Measurements from ENCODE around the gene PARVB. TPM values are rescaled to one million over a fixed set of nuclear protein-coding genes. Genes with fewer than 3 reads are reported as not detected.

PARVB gene
- total and polyA plus RNA-seq, 2 of the 8 experiments (the other 6 are each of a cell fraction or from before 2014, with no cell fraction given), result 14.5 to 18.6 TPM

GRCh38 chr22:44163536-44163935 lies 139.4 kb downstream of the PARVB start:
- Histone ChIP-seq H2AK5ac (ENCODE audit: low read depth, low read length) (peak overlapping the region; percentile 86; the same call in 1 of the 2 replicates), H4K8ac (ENCODE audit: extremely low read depth, insufficient read depth, low read length) (no peak overlapping the region), H4K91ac (replicated peaks; ENCODE audit: insufficient read length, low read length) (no peak overlapping the region), H3K9me3 (ENCODE audit: insufficient read depth in 2 of 2, low read depth in 1 of 2, low read length in 1 of 2) (no peaks in the 10 kb centered on the region), H3K18ac (ENCODE audit: extremely low read depth, low read length) (0 out of 2 replicates have a peak overlapping the region, but pooled peaks have one; percentile 32), H3K4me2 (ENCODE audit: insufficient read depth in 1 of 2, low read depth in 2 of 2, low read length in 2 of 2) (no peak overlapping the region), H3K27ac (ENCODE audit: low read depth, low read length) (no peak overlapping the region), H2BK12ac (ENCODE audit: low read depth, low read length) (peak overlapping the region; percentile 39; the same call in 1 of the 2 replicates), H3K4ac (replicated peaks; ENCODE audit: insufficient read length, low read depth, low read length) (no peak overlapping the region), H3K27me3 (replicated peaks in 1 of 4; ENCODE audit: control insufficient read depth in 3 of 4, extremely low read depth in 1 of 4, insufficient read depth in 3 of 4, low read length in 3 of 4) (no peaks in the 10 kb centered on the region), H3K4me1 (replicated peaks in 1 of 4; ENCODE audit: control insufficient read depth in 3 of 4, insufficient read depth in 4 of 4, low read length in 3 of 4) (peaks cover 0 to 10% (median 3%) of the 10 kb centered on the region in 4 experiments; a peak in 4 of 7 replicates), H3K23ac (ENCODE audit: insufficient read length) (no peak overlapping the region), H2BK5ac (ENCODE audit: low read depth, low read length) (peak overlapping the region; percentile 52; the same call in 1 of the 2 replicates), H4K20me1 (replicated peaks in 1 of 2; ENCODE audit: control insufficient read depth in 1 of 2, insufficient read depth in 2 of 2, low read length in 2 of 2) (no peaks in the 10 kb centered on the region), H3K14ac (ENCODE audit: insufficient read length) (no peak overlapping the region), H2AFZ (ENCODE audit: low read length) (no peak overlapping the region), H2BK120ac (replicated peaks; ENCODE audit: low read depth, low read length) (no peak overlapping the region), H2BK15ac (ENCODE audit: low read length) (no peak overlapping the region), H3K36me3 (ENCODE audit: control insufficient read depth in 2 of 4, insufficient read depth in 4 of 4, low read length in 3 of 4) (no peaks in the 10 kb centered on the region), H2BK20ac (ENCODE audit: low read length) (no peak overlapping the region), H3K23me2 (ENCODE audit: low read depth, low read length) (no peaks in the 10 kb centered on the region), H3K9ac (replicated peaks in 1 of 4; ENCODE audit: extremely low read depth in 1 of 4, low read depth in 3 of 4, low read length in 3 of 4) (no peak overlapping the region), H3K56ac (replicated peaks; ENCODE audit: insufficient read length, low read depth, low read length) (no peak overlapping the region), H3K79me1 (ENCODE audit: low read depth, low read length) (no peaks in the 10 kb centered on the region), H3K4me3 (ENCODE audit: extremely low read depth in 1 of 4, insufficient read depth in 2 of 4, low read depth in 3 of 4, low read length in 4 of 4) (no peak overlapping the region), H4K5ac (ENCODE audit: insufficient read length, low read depth, low read length) (peak overlapping the region; percentile 4), H3K79me2 (ENCODE audit: control insufficient read depth in 1 of 2, insufficient read depth in 2 of 2, low read length in 2 of 2) (no peaks in the 10 kb centered on the region)
- WGBS, 2 experiments (ENCODE audit: extremely low coverage in 1 of 2, insufficient coverage in 1 of 2, insufficient read length in 1 of 2, insufficient replicate concordance in 2 of 2, low coverage in 1 of 2, low lambda C conversion rate in 2 of 2, missing lambda C conversion rate in 1 of 2), result 87% methylated on average over 15 of the region's 18 CpGs; no CpG with 5 or more reads in 1 of the 2 experiments
- CTCF ChIA-PET (ENCODE audit: partially characterized antibody), result interaction anchor here (0.6 to 1.6 kb wide), 4 partner anchors 17 to 255 kb away, joined by 3 to 4 read pairs (median 3); partner anchors contain the start of gene PARVG
- FAIRE-seq, result no peak
- POLR2A ChIA-PET (ENCODE audit: partially characterized antibody), result interaction anchor here (0.8 to 1.3 kb wide), 2 partner anchors 9 to 10 kb away, joined by 3 to 5 read pairs; no protein-coding TSS in a partner anchor
- DNase-seq (ENCODE audit: low read depth in 1 of 2, low spot score in 2 of 2), result no peak
- no peak for TF ChIP-seq SUZ12 (IDR thresholded peaks at IDR 0.05; ENCODE audit: low read length)
- TF ChIP-seq GTF2F1 (IDR thresholded peaks at IDR 0.05; ENCODE audit: borderline replicate concordance, low read depth, low read length), result no peak
- TF ChIP-seq RNF2 (IDR thresholded peaks at IDR 0.05; ENCODE audit: borderline replicate concordance, low read depth, low read length, missing control alignments, poor library complexity, severe bottlenecking), result no peak
- TF ChIP-seq CTBP2 (IDR thresholded peaks at IDR 0.05; ENCODE audit: borderline replicate concordance, insufficient read depth, insufficient read length, low read length), result no peak
- TF ChIP-seq JUND (IDR thresholded peaks at IDR 0.05; ENCODE audit: low read length), result no peak
- no peak for TF ChIP-seq YY1 (IDR thresholded peaks at IDR 0.05; ENCODE audit: low read depth, low read length)
- TF ChIP-seq TCF12 (IDR thresholded peaks at IDR 0.05; ENCODE audit: low read depth, low read length), result no peak
- no peak for TF ChIP-seq KDM4A (IDR thresholded peaks at IDR 0.05; ENCODE audit: low read depth, low read length, severe bottlenecking)
- no peak for TF ChIP-seq CHD2 (IDR thresholded peaks at IDR 0.05; ENCODE audit: low read length)
- TF ChIP-seq POLR2AphosphoS5 (IDR thresholded peaks at IDR 0.05; ENCODE audit: low read depth, low read length), result no peak
- no peak for TF ChIP-seq SRF (IDR thresholded peaks at IDR 0.05; ENCODE audit: low read depth, low read length)
- no peak for TF ChIP-seq RBBP5 (IDR thresholded peaks at IDR 0.05; ENCODE audit: borderline replicate concordance, low read depth, low read length)
- TF ChIP-seq ASH2L (IDR thresholded peaks at IDR 0.05; ENCODE audit: low read length), result no peak
